GM19455 (cell line): ENCODE data around the gene NID1.
A peak's percentile ranks its signal among the peaks of the same experiment; 100 is the strongest.
"Not testable (repeated sequence)": the region's sequence is repeated elsewhere in the genome, so short reads cannot be mapped to it uniquely, and the experiment has no call there.

ENCODE experiments used
- ATAC-seq: cut with Tn5 transposase; IDR thresholded peaks from one replicate; pipeline ENCODE4 v1.9.1; 2021; ENCODE audit not compliant: unreplicated experiment

NID1 gene

GRCh38 chr1:236002025-236002390, 62.9 kb downstream of the NID1 start:
- no peak for ATAC-seq

DNA sequence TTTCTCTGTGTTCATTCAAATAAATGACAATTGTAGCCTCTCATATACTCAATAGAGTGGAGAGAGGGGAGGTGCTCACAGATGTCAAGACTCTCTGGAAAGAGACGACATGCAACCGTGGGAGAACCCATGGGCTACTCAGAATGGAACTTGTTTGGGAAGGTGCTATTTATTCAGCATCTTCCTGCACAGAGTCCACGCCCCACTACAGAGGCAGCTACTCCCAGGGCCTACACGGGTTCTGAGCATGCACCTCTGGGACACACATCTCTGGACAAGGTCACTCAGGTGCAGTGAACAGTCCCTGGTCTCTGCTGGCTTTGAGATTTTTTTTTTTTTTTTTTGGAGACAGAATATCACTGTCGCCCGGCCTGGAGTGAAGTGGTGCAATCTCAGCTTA, 64.1 kb downstream of the NID1 start:
- ATAC-seq, result no peak

DNA sequence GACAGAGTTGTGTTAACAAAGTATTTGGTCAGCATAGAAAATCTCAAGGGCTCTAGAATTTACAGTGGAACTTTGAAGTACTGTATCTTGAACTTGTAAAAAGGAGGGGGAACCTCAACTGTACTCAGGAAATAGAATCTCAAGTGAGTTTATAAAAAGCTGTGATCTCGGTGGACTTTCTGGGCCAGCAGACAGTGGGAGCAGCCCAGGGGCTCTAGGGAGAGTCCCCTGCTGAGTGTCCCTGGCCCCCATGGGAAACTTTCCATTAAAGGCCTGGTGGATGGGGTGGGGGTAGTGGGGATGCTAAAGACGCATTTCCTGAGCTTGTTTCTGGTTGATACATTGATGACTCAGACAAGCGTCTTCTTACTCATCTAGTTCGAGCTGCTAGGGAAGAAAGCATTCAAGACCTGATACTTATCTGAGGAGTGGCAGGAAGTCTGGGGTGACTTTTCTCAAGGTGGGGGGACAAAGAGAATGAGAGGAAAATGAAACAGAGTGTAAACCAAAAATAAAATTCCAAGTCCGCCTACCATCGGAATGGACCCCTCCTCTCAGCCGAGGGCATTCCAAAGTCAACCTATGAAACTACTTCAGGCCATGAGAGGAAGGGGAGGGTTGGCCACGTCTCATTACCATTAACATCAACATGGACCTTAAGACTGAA, 65.5 kb downstream of the NID1 start:
- peak; percentile 75 for ATAC-seq

GRCh38 chr1:235998812-235999211, 66.1 kb downstream of the NID1 start:
- ATAC-seq, result peak; percentile 43

DNA sequence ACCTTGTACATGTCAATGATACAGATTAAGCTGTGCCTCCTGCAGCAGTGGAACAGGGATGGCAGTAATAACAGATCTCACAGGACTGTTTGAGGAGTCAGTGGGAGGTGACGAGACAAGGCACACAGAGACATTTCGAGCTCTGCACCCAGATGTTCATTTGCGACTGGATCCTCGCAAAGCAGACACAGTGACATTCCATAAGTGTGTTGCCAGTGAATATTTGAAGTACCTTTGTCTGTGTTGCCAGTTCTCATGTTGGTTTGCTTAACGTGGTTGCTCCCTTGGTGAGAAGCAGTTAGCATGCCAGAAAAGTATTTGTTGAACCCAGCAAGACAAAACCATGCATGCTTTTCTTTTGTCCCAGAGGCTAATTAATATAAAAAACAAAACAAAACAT, 67.0 kb downstream of the NID1 start:
- no peak for ATAC-seq

- ATAC-seq, result no peak
Measured at GRCh38 chr1:235997049-235997448, 67.8 kb downstream of the NID1 start.

DNA sequence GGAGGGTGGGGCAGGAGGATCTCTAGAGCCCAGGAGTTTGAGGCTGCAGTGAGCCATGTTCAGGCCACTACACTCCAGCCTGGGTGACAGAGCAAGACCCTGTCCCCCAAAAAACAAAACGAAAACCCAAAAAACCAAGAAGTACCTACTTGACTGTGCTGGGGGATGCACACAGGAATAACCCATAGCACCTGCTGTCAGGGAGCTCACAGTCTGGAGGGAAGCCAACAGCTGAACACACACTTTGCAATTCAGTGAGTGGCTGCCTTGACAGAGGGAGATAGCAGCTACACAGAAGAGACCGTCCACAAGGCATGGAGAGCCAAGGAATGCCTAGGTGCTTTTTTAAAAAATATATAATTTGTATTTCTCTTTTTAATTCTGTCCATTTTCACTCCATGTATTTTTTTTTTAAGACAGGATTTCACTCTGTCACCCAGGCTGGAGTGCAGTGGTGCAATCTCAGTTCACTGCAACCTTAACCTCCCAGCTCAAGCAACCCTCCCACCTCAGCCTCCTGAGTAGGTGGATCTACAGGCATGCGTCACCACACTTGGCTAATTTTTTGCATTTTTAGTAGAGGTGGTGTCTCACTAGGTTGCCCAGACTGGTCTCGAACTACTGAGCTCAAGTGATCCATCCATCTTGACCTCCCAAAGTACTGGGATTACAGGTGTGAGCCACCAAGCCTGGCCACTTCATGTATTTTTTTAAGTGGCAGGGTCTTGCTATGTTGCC, 68.7 kb downstream of the NID1 start:
- ATAC-seq, result no peak

- no peak for ATAC-seq
Measured at GRCh38 chr1:235995511-235995910, 69.4 kb downstream of the NID1 start.

GRCh38 chr1:235993652-235994051, 71.2 kb downstream of the NID1 start:
- ATAC-seq, result no peak

GRCh38 chr1:235992868-235993267, 72.0 kb downstream of the NID1 start:
- no peak for ATAC-seq

DNA sequence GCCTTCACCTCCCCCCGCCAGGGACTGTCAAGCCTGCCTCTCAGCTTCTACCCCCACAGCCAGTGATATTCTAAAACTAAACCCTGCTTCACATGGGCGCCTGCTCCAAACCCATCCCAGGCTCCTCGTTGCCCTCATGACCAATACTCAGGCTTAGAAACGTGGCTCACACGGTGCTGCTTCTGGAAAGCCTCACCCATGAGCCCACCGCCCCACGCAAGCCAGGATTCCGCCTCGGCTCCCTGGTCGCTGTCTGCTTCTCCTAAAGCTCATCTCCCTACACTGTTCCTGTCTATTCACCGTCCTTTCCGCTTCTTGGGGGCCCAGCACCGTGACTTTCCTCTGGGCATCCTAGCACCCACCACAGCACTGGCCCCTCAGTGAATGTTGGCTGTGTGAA, 72.5 kb downstream of the NID1 start:
- no peak for ATAC-seq

DNA sequence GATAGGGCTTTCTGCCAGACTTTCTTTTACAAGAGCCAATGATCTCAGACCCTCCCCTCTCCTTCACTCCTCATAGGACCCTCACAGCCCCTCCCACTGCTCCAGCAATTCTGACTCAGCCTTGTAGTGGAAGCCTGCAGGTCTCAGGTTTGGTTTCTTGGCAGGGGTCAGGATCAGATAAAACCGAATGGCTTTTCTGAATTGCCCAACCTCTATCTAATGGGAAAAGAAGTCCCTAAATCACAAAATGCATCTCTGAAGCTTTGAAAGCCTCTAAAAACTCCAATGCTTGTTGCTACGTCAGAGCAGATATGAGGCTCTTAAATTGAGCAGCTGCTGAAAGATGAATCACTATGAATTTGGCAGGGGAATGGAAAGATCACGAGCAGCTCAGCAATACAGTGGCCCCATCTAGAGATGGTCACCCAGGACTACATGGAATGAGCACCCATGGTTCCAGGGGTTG, 74.5 kb downstream of the NID1 start:
- ATAC-seq, result no peak

- no peak for ATAC-seq
Measured at GRCh38 chr1:235989105-235989504, 75.8 kb downstream of the NID1 start.

GRCh38 chr1:235986869-235987268, 78.0 kb downstream of the NID1 start:
- no peak for ATAC-seq

DNA sequence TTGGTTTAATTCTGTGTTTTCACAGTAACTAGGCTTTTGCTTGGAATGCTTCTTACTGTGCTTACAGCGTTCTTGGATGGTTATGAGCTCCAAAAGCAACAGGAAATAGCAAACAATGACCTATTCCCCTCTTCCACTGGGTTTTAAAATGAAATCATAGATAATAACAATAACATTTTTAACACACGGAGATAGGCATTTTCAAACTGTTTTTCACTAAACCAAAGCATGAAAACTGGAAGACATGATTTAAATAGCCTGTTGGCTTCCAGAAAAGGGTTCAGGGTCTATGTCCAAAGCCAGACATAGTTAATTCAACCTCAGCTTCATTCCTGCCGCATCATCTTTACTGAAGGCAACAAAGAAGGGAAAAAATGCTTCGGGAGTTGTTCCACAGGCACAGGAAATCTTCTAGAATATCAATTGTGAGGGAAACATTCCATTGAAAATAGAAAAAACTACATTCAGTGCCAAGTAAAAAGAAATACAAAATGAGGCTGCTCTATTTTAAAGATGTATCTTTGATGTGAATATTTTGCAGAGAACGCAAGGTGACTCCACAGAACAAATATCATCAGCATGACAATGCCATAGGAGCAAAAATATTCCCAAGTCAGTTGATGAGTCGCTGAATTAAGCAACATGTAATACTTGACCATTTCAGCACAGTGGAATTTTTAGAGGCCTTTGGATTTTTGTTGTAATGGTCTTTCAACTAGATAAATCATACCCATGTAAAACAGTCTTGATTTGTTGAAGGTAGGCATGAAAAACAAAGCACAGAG, 80.7 kb downstream of the NID1 start:
- no peak for ATAC-seq

GRCh38 chr1:235980976-235981375, 83.9 kb downstream of the NID1 start:
- ATAC-seq, result no peak

DNA sequence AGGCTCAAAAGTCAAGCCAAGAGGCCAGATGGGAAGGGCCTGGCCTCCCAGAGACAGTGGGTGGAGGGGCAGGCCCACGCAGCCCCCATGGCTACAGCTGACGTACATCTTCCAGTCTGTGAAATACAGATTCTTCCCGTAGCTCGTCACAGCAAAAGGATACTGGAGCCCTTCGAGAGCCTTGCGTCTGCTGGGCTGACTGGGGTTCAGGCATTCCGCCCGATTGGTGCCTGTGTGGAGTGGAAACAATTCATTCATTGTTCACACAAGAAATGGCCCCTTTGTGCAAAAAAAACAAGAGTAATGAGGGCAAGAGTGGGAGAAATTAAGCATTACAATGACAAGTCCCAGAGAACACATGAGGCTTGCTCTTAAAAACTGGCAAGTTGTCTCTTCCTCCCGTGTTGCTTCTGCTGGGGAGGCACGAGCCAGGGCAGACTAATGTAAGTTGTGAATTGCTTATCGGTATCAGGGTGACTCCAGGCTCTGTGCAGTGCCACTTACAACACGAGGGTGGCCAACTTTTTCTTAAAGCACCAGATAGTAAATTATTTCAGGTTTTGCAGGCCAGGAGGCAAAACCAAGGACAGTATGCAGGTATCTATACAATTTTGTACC, 85.1 kb downstream of the NID1 start:
- ATAC-seq, result no peak

DNA sequence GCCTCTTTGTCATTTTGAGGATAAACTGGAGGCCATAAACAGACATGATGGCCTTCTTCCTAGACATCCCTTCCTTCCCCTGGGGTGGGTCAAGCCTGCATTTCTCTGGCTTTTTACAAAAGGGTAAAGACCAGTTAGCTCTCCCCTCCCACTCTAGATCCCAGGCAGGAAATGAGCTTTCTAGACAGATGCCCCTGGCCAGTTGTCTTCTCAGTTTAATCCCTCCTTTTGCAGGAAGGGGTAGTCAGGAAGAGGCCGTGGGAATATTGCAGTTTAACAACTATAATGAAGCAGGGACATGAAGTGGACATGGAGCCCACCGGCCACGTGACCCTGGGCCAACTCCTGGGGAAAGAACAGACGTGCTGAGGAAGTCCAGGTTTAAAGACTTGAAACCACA, 85.7 kb downstream of the NID1 start:
- ATAC-seq, result no peak

GRCh38 chr1:235976490-235976889, 88.4 kb downstream of the NID1 start:
- no peak for ATAC-seq

DNA sequence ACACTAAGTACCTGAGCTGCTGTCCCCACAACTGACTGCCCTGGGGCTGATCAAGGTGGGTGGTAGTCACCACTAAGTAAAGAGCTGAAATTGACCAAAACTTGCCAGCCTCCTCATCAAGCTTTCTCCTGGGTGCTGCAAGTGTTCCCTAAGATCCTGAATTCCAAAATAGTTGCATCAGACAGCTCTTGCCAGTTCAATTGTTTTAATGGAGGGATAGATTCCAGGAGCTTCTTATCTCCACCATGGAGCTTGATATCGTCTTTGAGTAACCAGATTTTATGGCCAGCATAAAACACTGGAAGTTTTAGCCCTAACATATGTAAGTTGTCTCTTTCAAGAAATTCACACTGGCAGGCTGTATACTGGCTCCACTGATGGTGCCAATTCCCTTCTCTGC, 90.3 kb downstream of the NID1 start:
- no peak for ATAC-seq

GRCh38 chr1:235972691-235973090, 92.2 kb downstream of the NID1 start:
- not testable (repeated sequence) for ATAC-seq

DNA sequence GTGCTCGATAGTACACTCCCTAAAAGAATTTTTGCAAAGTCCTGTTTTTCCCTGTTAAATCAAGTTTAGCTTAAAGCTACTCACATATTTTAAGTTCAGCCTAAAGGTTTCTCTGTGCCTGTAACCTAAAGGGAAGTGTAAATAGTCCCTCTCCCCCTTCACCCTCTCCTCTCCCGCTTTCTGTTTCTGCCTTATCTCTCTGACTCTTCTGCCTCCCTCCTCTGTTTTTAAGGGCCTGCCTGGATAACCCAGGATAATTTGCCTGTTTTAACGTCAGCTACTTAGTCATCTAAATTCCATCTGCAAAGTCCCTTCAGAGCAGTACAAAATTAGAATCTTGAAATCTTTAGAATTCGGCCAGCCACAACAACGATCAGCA, 92.6 kb downstream of the NID1 start:
- peak; percentile 42 for ATAC-seq
